Activated B cell treated with CpG ODN at 0.5 μM for 24 hours (primary cell): ENCODE results near the gene SLC10A4. TPM values are rescaled to one million over a fixed set of nuclear protein-coding genes. Genes with fewer than 3 reads are reported as not detected.

Experiments used
- ATAC-seq: fragments of 200-7000 bp; cut with Tn5 transposase; one replicate; pipeline ENCODE4 v1.10.0; 2021; ENCODE audit warnings: low read depth, mild to moderate bottlenecking, moderate library complexity
- CTCF ChIA-PET: fragments of 350-600 bp; sonication (Branson Sonifier 250); formaldehyde crosslinking; loops from one replicate; lab custom pipeline; 2021; ENCODE audit warnings: antibody characterized with exemption; lab: Charles Lee
- POLR2A ChIA-PET: fragments of 350-600 bp; sonication (Branson Sonifier 250); formaldehyde crosslinking; loops from one replicate; lab custom pipeline; 2021; ENCODE audit warnings: antibody characterized with exemption; lab: Charles Lee
- DNase-seq: peaks from one replicate; pipeline ENCODE4 v3.0.0; 2022
- H3K27ac Mint-ChIP-seq: one replicate; pipeline ENCODE4 v1.8.0; 2020; ENCODE audit warnings: mixed read lengths
- H3K27me3 Mint-ChIP-seq: one replicate; pipeline ENCODE4 v1.8.0; 2021; ENCODE audit warnings: mixed read lengths
- H3K36me3 Mint-ChIP-seq: one replicate; pipeline ENCODE4 v1.8.0; 2021; ENCODE audit warnings: low read depth, mixed read lengths
- H3K4me1 Mint-ChIP-seq: one replicate; pipeline ENCODE4 v1.8.0; 2021; ENCODE audit warnings: mixed read lengths
- H3K4me3 Mint-ChIP-seq: one replicate; pipeline ENCODE4 v1.8.0; 2020; ENCODE audit warnings: mild to moderate bottlenecking, mixed read lengths
- H3K9me3 Mint-ChIP-seq: one replicate; pipeline ENCODE4 v1.8.0; 2020; ENCODE audit warnings: mixed read lengths
- CTCF ChIP-seq: fragments of 200-600 bp; IDR thresholded peaks from one replicate; pipeline ENCODE4 v1.8.0; 2022; ENCODE audit warnings: antibody characterized with exemption, mild to moderate bottlenecking
- intact Hi-C: fragments of 100-400 bp; cut with micrococcal nuclease; formaldehyde crosslinking; loops from one replicate; pipeline ENCODE4 v1.15.1; 2024
- total RNA-seq: library from RNA; stranded (reverse); gene quantifications from 2 replicates; pipeline ENCODE4 v1.2.3, GENCODE V29; 2022

Gene SLC10A4
- total RNA-seq, 1 donor from 2014 or later: not detected

DNA sequence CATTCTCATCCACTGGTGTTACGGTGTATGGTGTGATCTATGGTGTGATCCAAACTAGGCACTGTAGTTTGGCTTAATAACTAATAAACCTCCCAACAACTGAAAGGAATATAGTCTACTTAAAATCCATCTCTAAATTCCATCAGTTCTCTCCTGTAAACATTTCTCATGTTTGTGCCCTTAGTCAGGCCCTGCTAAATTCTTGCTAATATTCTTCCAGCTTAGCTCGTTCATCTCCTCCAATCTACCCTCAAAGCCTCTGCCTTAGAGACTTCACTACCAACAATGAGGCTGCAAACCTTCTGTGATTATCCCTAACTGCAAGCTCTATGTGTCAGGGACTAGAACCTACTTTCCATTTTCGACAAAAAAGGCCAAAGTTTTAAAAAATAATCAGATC is 35.0 kb downstream of the SLC10A4 start:
- intact Hi-C loops: no loop called here
- Mint-ChIP-seq H3K4me1 (no peaks in the 10 kb centered on the region), H3K27me3 (no peaks in the 10 kb centered on the region), H3K36me3 (peaks cover 81% of the 10 kb centered on the region), H3K27ac (no peak overlapping the region), H3K4me3 (no peak overlapping the region), H3K9me3 (no peaks in the 10 kb centered on the region)
- ChIA-PET CTCF (no interaction called here), POLR2A (no interaction called here)
- ATAC-seq (no peak), DNase-seq (no peak)
- TF ChIP-seq CTCF: no peak

DNA sequence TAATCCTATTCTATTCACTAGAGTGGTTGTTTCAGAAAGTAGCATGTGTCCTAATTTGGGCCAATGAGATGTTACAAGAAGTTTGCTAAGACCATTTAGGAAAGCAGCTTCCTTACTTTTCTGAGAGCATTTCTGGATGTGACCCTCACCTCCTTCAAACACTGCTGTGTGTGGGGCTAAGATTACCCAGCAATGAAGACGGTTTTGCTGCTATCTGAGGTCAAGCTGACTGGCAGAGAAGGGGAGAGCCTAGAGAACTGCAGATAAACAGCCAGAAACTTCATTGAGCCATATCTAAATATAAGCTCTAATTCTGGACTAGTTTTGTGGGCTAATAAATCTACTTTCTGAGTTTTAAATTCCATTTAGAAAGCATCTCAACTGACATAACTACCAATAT is 43.3 kb downstream of the SLC10A4 start:
- Mint-ChIP-seq H3K4me1 (no peaks in the 10 kb centered on the region), H3K27me3 (no peaks in the 10 kb centered on the region), H3K27ac (no peak overlapping the region), H3K4me3 (no peak overlapping the region), H3K9me3 (no peaks in the 10 kb centered on the region), H3K36me3 (peaks cover 84% of the 10 kb centered on the region)
- ChIA-PET POLR2A (no interaction called here), CTCF (interaction anchor here (1.5 kb wide), 1 partner anchor 52 kb away, joined by 6 read pairs; no protein-coding TSS in a partner anchor)
- ATAC-seq: no peak
- no peak for DNase-seq
- TF ChIP-seq CTCF: no peak
- intact Hi-C loops: no loop called here

GRCh38 chr4:48538358-48538757 is 55.2 kb downstream of the SLC10A4 start:
- Mint-ChIP-seq H3K36me3 (peaks cover 76% of the 10 kb centered on the region), H3K4me1 (no peaks in the 10 kb centered on the region), H3K27me3 (no peaks in the 10 kb centered on the region), H3K4me3 (no peak overlapping the region), H3K27ac (no peak overlapping the region), H3K9me3 (no peaks in the 10 kb centered on the region)
- POLR2A ChIA-PET: interaction anchor here (0.6 kb wide), 1 partner anchor 11 kb away, joined by 3 read pairs; no protein-coding TSS in a partner anchor
- CTCF ChIA-PET: interaction anchor here (0.6 kb wide), 1 partner anchor 422 kb away, joined by 3 read pairs; no protein-coding TSS in a partner anchor
- no peak for DNase-seq
- intact Hi-C loops: no loop called here
- no peak for TF ChIP-seq CTCF
- no peak for ATAC-seq

Other genes with a start within 250 kb of the SLC10A4 start
- 8.7 and 8.8 TPM in 2 replicates for gene TEC, start 213.5 kb upstream of the SLC10A4 start, total RNA-seq
- 50.8 and 62.1 TPM in 2 replicates for gene SLAIN2, start 141.8 kb upstream of the SLC10A4 start, total RNA-seq
- gene ZAR1, start 6.9 kb downstream of the SLC10A4 start, total RNA-seq: not detected in 2 replicates